ENCODE data around the gene PHACTR3.

PHACTR3 gene

DNA sequence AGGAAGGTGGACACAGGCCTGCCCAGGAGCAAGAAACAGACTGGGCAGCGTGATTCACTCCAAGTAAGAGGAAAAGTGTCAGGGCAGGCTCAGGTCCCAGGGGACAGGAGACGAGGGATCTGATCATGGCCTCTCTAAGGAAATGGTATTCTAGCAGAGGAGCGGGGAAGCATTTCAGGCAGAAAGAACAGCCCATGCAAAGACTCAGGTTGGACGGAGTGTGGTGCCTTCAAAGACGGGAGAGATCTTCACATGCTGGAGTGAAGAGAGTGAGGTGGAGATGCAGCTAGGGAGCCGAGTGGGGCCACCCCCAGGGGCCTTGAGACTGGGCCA lies 168.0 kb downstream of the PHACTR3 start:
- Histone ChIP-seq H3K4me1 (ENCODE audit: low read length) (no peaks in the 10 kb centered on the region), H3K9me2 (replicated peaks; ENCODE audit: insufficient read depth, low read length) (no peaks in the 10 kb centered on the region), H3K9ac (ENCODE audit: low read length) (no peak overlapping the region), H3K4me2 (ENCODE audit: low read depth, low read length) (no peak overlapping the region), H2AFZ (ENCODE audit: low read length) (no peak overlapping the region), H3K27me3 (replicated peaks; ENCODE audit: insufficient read depth, low read length) (no peaks in the 10 kb centered on the region; the same call in 1 of the 2 replicates), H3K36me3 (replicated peaks; ENCODE audit: insufficient read depth, low read length) (no peaks in the 10 kb centered on the region), H3K9me3 (replicated peaks; ENCODE audit: insufficient read depth, low read length) (no peaks in the 10 kb centered on the region), H3F3A (ENCODE audit: insufficient read depth, low read length) (no peaks in the 10 kb centered on the region), H3K27ac (ENCODE audit: low read length) (no peak overlapping the region), H4K20me1 (ENCODE audit: insufficient read depth, low read length) (no peaks in the 10 kb centered on the region), H3K79me2 (ENCODE audit: low read length) (no peaks in the 10 kb centered on the region), H3K4me3 (ENCODE audit: low read length) (no peak overlapping the region)
- TF ChIP-seq EZH2 (optimal IDR thresholded peaks at IDR 0.05; ENCODE audit: low read depth, low read length) (no peak), EZH2phosphoT487 (IDR thresholded peaks at IDR 0.05; ENCODE audit: low read length) (no peak)
- TF ChIP-seq, protein P1, sequence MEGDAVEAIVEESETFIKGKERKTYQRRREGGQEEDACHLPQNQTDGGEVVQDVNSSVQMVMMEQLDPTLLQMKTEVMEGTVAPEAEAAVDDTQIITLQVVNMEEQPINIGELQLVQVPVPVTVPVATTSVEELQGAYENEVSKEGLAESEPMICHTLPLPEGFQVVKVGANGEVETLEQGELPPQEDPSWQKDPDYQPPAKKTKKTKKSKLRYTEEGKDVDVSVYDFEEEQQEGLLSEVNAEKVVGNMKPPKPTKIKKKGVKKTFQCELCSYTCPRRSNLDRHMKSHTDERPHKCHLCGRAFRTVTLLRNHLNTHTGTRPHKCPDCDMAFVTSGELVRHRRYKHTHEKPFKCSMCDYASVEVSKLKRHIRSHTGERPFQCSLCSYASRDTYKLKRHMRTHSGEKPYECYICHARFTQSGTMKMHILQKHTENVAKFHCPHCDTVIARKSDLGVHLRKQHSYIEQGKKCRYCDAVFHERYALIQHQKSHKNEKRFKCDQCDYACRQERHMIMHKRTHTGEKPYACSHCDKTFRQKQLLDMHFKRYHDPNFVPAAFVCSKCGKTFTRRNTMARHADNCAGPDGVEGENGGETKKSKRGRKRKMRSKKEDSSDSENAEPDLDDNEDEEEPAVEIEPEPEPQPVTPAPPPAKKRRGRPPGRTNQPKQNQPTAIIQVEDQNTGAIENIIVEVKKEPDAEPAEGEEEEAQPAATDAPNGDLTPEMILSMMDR (IDR thresholded peaks at IDR 0.05; ENCODE audit: low read length): no peak
- DNase-seq: no peak

DNA sequence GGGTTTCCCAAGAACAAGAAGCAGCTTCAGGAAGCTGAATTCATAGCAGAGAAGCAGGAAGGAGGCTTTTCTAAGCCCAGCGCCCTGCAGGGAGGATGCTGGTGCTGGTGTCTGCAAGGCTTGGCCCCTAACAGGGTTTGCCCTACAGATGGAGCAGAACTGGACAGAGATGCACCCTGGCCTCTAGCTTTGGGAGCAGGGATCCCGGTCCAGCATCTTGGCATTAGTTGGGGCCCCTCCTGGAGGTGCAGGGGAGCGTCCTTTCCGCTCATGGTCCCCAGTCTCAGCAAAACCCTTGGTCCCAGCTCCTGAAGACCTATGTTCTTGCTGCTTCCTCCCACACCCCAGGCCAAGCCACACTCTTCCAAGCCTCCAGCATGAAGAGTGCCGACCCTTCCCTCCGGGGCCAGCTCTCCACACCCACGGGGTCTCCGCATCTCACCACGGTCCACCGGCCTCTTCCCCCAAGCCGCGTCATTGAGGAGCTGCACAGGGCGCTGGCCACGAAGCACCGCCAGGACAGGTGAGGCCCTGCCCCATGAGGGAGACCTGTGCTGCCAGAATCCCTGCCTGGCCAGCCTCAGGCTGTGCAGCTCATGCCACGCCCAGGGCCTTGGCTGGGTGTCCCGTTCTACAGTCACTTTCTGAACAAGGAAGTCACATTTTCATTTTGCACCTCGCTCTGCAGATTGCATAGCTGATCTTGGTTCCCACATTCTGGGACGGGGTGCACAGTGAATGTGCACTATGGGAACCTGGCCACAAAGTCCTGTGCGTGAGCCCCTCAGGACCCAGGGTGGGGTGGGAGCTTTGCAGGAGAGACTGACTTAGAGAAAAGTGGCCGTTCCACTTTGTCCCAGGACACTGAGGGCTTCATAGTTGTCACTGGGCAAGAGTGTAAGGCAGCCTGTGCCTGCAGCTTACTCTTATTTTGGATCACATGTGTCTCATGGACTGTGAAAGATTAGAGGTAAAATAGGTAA lies 168.9 kb downstream of the PHACTR3 start:
- Histone ChIP-seq H3K9me2 (replicated peaks; ENCODE audit: insufficient read depth, low read length) (no peaks in the 10 kb centered on the region), H3K27ac (ENCODE audit: low read length) (no peak overlapping the region), H3K79me2 (ENCODE audit: low read length) (no peaks in the 10 kb centered on the region), H3K9ac (ENCODE audit: low read length) (no peak overlapping the region), H3K4me1 (ENCODE audit: low read length) (no peaks in the 10 kb centered on the region), H3K36me3 (replicated peaks; ENCODE audit: insufficient read depth, low read length) (no peaks in the 10 kb centered on the region), H3K4me3 (ENCODE audit: low read length) (no peak overlapping the region), H3K4me2 (ENCODE audit: low read depth, low read length) (no peak overlapping the region), H3K9me3 (replicated peaks; ENCODE audit: insufficient read depth, low read length) (no peaks in the 10 kb centered on the region), H4K20me1 (ENCODE audit: insufficient read depth, low read length) (no peaks in the 10 kb centered on the region), H3K27me3 (replicated peaks; ENCODE audit: insufficient read depth, low read length) (no peaks in the 10 kb centered on the region; the same call in 1 of the 2 replicates), H2AFZ (ENCODE audit: low read length) (no peak overlapping the region), H3F3A (ENCODE audit: insufficient read depth, low read length) (no peaks in the 10 kb centered on the region)
- no peak for DNase-seq
- TF ChIP-seq EZH2phosphoT487 (IDR thresholded peaks at IDR 0.05; ENCODE audit: low read length): no peak
- no peak for TF ChIP-seq EZH2 (optimal IDR thresholded peaks at IDR 0.05; ENCODE audit: low read depth, low read length)

DNA sequence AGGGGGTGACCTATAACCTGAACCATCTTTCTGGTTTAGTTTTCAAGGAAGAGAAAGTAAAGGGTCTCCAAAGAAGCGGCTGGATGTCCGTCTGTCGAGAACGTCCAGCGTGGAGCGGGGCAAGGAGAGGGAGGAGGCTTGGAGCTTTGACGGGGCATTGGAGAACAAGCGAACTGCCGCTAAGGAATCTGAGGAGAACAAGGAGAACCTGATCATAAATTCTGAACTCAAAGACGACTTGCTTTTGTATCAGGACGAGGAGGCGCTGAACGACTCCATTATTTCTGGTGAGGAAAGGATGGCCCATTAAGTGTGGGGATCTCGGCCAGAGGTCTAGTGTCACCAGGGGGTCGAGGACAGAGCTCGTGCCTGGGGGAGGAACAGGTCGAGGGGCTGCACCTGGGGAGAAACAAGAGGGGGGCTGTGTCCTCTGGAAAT lies 169.9 kb downstream of the PHACTR3 start:
- Histone ChIP-seq H4K20me1 (ENCODE audit: insufficient read depth, low read length) (no peaks in the 10 kb centered on the region), H3K4me1 (ENCODE audit: low read length) (no peaks in the 10 kb centered on the region), H3K9me3 (replicated peaks; ENCODE audit: insufficient read depth, low read length) (no peaks in the 10 kb centered on the region), H3K9me2 (replicated peaks; ENCODE audit: insufficient read depth, low read length) (no peaks in the 10 kb centered on the region), H3K36me3 (replicated peaks; ENCODE audit: insufficient read depth, low read length) (no peaks in the 10 kb centered on the region), H2AFZ (ENCODE audit: low read length) (no peak overlapping the region), H3K9ac (ENCODE audit: low read length) (no peak overlapping the region), H3K27ac (ENCODE audit: low read length) (no peak overlapping the region), H3K4me2 (ENCODE audit: low read depth, low read length) (no peak overlapping the region), H3K4me3 (ENCODE audit: low read length) (no peak overlapping the region), H3K79me2 (ENCODE audit: low read length) (no peaks in the 10 kb centered on the region), H3K27me3 (replicated peaks; ENCODE audit: insufficient read depth, low read length) (no peaks in the 10 kb centered on the region; the same call in 1 of the 2 replicates), H3F3A (ENCODE audit: insufficient read depth, low read length) (no peaks in the 10 kb centered on the region)
- no peak for DNase-seq
- TF ChIP-seq, protein P1 (IDR thresholded peaks at IDR 0.05; ENCODE audit: low read length): no peak
- TF ChIP-seq EZH2 (optimal IDR thresholded peaks at IDR 0.05; ENCODE audit: low read depth, low read length) (no peak), EZH2phosphoT487 (IDR thresholded peaks at IDR 0.05; ENCODE audit: low read length) (no peak)

All from MM.1S (cell line).